ENCODE results near the gene MYO5A.
A peak's percentile ranks its signal among the peaks of the same experiment; 100 is the strongest.
"Not testable (repeated sequence)": the region's sequence is repeated elsewhere in the genome, so short reads cannot be mapped to it uniquely, and the experiment has no call there.

MYO5A gene

DNA sequence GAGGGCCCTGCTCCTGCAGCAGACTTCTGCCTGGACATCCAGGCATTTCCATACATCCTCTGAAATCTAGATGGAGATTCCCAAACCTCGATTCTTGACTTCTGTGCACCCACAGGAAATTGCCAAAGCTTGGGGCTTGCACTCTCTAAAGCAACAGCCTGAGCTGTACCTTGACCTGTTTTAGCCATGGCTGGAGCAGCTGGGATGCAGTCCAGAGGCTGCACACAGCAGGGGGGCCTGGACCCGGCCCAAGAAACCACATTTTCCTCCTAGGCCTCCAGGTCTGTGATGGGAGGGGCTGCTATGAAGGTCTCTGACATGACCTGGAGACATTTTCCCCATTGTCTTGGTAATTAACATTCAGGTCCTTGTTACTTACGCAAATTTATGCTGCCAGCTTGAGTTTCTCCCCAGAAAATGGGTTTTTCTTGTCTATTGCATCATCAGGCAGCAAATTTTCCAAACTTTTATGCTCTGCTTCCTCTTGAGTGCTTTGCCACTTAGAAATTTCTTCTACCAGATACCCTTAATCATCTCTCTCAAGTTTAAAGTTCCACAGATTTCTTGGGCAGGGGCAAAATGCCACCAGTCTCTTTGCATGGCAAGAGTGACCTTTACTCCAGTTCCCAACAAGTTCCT, 11.8 kb upstream of the MYO5A start:
- DNase-seq = no peak

DNA sequence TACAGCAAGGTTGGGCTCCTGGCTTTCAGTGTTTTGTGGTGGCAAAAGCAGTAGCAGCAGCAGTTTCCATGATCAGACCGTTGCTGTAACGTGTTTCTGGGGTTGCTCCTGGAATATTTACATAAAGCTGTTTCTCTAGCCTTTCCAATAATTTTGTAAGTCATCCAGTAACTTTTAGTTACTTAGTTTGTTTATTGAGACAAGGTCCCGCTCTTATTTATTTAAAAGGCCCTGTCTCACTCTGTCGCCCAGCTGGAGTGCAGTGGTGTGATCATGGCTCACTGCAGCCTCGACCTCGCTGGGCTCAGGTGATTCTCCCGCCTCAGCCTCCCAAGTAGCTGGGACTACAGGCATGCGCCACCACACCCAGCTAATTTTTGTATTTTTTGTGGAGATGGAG, 8.8 kb upstream of the MYO5A start:
- no peak for DNase-seq

DNA sequence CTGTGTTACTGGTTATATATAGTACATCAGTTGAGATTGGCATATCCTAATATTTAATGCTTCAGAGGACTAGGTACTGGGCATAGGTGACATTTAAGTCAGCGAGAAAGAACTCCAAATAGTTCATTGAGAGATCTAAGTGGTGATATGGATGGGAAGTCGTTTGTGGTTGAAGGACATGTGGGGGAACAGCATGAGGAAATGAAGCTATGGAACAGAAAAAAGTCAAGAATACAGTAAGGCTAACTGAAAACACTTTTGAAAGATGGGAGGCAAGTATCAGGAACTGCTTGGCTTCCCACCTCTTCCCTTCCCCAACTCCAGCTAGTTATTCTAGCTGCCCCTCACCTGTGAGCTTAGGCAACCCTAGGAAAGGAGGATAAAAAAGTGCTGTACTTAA, 3.7 kb upstream of the MYO5A start:
- DNase-seq = no peak

DNA sequence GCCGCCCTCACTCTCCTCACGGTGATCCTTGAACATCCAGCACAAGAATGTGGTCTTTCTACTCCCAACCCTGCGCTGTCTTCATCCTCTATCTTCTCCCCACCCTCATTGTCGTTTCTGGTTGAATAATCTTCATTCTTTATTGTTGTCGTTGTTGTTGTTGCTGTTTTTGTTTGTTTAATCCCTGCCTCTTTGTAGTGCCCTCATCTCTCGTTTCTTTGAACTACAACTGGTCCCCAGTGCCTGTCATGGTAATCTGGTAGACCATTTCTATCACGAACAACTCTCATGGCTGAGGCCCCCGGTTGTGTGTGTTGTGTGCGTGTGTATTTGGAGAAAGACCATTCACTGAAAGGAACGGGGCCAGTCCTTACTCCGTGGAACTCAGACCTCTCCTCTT, 1.3 kb upstream of the MYO5A start:
- DNase-seq = no peak

DNA sequence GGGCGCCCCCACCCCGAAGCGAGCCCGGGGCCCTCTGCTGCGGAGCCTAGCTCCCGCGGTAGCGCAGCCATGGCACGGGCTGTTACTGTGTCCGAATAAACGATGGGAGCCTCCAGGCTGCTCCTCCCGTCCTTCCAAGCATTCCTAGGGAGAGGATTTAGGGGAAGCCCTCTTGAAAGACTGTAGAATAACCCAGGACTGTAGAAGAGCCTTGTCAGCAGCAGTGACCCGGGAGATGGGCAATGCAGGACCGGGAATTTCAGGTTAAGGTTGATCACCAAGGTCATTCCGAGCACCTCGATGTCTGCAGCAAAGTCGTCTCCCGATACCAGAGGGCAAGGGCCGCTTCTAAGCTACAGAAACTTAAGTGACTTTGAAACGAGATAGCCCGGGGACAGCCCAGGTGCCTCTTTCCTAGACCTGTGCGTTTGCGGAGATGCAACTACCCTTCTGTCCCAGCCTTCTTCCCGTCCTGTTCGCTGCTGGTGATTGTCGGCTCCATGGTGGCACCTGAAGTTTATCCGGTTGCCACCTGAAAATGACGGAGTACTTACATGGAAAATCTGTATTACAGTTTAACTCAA, 753 bp upstream of the MYO5A start:
- no peak for DNase-seq

DNA sequence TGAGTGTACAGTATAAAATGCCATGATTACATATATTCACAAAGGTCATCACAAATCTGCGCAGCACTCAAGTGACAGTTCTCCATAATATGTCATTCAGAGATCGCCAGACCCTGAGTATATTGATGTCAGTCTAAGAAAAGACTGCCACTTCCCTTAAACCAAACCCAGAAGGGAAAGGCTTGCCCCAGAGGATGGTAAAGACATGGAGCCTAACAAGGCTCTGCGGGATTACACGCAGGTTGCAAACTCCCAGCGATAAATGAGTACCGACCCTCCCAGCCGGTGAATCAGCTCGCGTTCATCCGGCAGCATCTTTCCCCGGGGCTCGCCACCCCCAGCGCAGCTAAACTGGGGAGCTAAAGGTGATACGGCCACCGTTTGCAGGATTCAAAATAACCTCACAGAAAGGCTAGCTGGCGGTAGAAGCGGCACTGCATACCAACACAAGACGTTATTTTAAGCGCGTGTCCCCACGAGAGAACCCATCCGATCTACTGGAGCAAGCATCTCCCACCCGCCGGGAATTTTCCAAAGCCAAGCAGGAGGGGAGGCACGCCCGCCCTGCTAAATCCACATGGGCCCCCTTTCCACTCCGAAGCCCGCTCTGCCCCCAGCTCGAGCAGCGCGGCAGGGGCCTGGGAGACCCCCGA, 643 bp downstream of the MYO5A start:
- peak; percentile 24 for DNase-seq

DNA sequence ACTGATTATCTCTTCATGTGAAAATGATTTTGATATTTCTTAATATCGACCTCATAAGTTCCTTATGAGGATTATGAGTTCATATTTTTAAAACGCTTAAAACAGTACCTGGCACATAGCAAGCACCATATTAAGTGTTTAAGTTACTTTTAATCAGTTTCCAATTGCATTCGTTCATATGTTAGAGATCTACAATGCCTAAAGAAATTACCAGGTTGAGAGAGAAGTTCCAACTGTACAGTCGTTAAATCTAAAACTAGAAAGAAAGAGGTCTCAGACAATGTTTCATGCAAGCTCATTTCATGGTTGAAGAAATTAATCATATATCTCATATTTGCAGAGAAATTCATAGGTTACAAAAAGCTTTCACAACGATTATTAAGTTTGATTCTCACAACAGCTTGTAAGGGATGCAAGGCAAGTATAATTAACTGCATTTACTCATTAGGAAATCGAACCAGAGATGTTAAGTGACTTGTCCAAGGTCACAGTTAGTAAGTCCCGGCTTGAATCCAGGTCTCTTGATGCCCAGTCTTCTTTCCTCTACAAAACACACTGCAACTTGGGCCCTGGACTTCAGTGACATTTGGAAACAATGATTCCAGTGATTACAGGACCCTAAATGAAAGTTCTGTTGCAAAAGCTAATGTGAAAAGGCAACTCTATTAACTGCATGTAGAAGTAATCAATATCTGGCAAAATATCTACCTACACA, 1.3 kb downstream of the MYO5A start:
- DNase-seq = no peak

DNA sequence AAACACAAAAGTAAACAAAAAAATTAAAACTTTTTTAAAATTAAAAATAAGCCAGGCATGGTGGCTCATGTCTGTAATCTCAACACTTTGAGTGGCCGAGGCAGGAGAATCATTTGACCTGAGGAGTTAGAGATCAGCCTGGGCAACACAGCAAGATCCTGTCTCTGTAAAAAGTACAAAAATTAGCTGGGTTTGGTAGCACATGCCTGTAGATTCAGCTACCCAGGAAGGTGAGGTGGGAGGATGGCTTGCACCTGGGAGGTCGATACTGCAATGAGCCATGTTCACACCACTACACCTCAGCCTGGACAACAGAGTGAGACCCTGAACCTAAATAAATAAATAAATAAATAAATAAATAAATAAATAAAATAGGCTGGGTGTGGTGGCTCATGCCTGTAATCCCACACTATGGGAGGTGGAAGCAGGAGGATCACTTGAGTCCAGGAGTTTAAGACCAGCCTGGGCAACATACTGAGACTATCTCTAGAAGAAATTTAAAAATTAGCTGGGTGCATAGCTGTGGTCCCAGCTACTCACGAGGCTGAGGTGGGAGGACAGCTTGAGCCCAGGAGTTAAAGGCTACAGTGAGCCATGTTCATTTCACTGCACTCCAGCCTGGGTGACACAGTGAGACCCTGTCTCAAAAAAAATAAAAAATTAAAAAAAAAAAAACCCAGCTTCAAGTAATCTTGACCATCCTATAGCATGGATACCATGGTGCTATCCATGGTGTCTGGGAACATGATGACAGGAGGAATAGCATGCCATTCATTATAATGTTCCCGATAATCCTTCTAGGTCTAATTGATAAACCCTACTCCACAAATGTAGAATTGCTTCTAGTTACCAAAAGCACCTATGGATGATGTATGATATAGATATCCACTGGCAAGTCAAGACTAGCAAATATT, 4.2 kb downstream of the MYO5A start:
- DNase-seq = no peak

DNA sequence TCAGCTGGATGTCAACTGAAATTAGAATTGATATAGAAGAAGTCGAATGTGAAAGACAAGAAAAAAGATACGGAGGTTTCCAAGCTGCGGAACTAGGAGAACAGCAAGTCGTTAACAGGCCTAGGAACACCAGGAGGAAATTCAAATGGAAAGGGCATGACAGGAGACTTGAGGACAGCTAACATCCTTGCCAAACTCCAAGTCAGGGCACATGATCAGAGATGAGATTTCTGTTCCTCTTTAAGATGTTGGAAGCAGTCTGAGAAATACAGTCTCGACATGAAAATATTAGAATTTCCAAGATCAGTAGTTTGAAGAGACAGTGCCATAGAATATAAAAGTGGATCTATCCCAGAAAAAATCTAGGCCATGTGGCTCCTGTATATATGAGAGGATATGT, 5.0 kb downstream of the MYO5A start:
- no peak for DNase-seq

DNA sequence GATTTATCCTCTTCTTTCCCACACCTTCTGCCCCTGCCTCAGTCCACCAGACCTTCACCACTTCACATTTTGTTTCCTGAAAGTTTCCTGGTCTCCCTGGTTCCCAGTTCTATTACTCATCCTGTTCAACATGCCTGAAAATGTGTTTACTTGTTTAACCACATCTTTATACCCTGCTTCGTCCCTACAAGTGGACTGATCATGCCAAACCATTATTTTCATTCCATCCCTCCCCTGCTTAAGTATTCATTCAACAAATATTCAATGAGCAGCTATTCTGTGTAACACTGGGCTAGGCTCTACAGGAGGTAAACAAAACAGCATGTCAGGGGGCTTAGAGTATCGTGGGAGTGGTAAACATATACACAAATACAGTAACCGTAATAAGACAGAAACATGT, 5.5 kb downstream of the MYO5A start:
- no peak for DNase-seq

DNA sequence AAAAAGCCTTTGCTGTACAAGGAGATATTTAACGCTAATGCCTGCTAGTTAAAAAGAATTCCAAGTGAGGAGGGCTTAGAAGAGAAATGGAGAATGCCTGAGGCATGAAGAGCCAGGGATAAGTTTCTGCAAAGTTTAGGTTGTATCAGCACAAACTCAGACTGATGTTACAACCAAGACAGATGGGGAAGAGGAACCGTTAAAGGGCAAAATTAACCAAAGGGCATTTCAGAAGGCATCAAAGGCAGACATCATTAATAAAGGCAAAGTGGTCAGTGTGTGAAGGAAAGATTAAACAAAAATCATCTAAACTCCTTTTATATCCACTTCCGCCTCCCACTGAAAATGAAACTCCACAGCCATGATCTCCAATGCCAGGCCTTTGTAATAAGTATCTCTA, 7.0 kb downstream of the MYO5A start:
- DNase-seq = no peak

DNA sequence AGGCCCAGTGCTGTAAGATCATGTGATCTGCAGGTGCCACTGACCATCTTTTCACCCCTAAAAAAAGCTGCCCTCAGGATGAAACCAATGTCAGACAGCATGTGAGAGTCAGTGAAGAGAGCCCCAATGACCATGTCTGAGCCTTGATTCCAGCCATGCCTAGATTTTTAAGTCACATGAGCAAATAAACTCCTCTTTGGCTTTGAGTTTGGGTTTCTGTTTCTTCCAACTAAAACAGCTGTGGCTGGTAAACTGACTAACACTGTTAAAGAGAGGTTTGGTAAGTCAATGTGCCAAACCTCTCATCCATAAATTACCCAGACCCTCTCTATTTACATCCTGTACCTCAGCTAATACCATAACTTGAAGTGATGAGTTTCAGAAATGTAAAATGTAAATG, 8.3 kb downstream of the MYO5A start:
- no peak for DNase-seq

DNA sequence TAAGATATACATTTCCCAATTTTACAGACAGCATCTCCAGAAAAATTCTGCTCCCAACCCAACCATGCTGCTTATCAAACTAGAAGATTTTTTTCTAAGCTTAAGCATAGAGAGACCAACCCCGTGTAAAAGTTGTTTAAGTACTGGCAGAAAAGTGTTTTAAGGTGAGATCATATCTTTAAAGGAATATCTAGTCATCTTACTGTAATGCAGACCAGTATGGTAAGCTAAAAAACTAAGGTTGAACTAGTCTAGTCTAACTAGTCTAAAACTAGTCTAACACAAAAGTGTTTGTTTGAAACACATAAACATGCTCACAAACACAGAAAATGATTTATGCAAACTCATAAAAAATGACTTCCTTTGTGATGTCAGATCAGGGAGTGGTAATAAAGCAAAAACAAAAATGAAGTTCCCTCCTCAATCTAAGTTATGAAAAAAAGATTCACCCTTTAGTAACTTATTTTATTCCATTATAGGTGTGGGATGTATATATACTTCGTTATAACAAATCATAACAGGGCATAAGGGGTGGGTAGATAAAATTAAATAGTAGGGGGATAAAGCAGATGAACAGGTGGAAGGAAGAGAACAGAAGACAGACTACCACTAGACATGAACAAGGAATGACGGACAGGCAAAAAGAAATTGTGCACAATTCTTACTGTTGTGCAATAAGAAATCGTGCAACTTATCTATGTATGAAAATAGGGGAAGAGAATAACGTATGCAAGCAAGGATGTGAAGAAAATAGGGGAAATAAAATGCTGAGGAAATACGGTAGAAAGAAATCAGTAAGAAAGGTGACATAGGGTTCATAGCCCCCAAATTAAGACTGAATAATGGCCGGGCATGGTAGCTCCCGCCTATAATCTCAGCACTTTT, 10.0 kb downstream of the MYO5A start:
- DNase-seq = no peak

DNA sequence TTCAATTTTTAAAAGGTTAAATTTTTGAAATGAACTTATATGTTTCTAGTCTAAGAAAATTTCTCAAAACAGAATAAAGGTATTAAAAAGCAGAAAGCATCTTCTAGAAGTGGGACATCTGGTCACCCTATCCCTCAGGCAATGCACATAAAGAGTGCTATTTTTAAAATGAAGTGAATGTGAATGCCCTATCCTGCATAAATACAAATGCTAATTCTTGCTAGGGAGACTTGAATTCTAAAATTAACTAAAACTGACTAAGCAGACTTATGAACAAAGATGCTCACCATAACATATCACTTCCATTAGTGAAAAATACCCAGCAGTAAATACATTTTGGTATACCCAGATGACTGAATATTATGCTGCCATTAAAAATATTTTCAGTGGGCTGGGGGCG, 11.7 kb downstream of the MYO5A start:
- DNase-seq = no peak

DNA sequence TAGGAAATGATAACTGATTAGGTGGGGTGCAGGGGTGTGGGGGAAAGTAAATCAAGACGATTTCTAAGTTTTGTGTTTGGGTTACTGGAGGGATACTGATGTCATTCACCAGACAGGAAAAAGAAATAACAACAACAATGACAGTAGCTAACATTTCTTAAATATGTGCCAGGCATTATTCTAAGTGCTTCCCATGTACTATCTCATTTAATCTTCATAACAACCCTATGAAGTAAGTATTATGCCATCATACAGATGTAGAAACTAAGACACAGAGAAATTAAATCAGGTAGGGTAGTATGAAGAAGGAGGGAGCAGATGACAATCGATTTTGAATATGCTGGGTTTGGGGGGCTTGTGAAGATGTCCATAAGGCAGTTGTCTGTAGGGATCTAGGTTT, 13.3 kb downstream of the MYO5A start:
- DNase-seq = no peak

DNA sequence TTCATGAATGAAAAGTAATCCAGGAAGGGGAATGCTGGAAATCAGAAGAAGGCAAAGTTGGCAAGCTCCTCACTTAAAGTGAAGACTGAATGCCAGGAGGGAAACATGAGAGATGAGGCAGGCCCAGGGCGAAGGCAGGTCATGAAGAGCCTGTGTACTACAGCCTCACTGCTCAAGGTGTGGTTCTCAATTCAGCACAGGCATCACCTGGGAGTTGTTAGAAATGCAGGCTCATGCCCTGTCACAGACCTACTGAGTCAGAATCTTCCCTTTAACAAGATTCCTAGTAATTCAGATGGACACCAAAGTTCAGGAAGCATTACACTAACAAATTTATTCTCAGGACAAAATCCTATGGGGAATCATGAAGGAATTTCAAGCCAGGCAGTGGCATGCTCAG, 14.2 kb downstream of the MYO5A start:
- no peak for DNase-seq

DNA sequence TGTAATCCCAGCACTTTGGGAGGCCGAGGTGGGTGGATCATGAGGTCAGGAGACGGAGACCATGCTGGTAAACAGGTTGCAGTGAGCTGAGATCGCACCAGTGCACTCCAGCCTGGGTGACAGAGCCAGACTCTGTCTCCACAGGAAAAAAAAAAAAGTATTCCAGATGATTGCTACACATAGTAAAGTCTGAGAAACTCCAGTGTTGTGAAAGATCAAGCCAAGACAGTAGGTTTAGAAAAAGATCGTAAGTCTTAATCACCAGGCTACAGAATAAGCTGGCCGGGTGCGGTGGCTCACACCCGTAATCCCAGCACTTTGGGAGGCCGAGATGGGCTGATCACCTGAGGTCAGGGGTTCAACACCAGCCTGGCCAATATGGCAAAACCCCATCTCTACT, 15.8 kb downstream of the MYO5A start:
- not testable (repeated sequence) for DNase-seq

DNA sequence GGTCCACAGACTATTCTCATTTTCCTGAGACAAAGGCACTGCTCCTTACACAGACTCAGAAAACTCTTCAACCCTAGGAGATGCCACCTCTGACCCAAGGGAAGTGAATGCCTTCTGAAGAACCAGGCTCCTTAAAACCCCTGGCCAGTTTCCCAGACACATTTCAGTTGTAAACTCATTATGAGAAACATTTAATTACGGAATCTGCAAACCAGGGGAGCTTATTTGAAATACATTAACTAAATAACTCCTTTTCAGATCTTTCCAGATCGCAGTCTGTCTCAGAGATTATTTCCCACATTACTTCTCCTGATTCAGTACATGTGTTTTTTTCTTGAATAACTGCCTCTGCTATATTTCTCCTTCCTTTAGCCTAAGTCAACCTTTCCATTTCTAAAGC, 17.6 kb downstream of the MYO5A start:
- DNase-seq = no peak

DNA sequence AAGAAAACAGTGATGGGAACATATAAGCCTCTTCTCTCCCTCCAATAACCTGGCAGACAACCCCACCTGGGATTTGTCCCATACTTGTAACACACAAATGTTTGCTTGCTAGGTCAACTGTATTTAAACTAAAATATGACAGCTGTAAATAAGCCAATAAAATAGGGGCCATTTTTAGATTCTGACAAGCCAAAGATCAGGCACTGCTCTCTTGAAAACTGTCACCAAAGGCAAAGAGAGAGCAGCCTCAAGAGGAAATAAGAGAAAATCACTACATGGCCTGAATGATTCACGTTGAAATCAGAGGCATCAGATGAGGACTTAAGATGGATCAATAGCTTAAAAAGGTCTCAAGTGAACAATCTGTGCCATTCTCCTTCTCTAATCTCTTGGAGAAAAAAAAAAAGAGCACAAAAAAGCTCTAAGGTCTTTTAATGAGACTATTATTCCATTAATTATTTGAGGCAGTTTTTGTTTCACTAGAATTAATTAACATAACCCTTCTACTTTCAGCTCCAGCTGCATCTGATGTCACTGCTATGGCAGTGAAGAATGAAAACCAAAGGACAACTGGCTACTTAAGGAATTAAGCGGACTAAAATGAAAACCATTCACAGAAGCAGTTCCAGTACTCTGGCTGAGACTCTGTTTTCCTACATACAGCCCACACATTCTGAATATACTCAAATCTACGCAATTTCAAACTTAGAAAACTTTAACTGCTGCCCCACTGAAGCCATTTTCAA, 19.0 kb downstream of the MYO5A start:
- DNase-seq = no peak

DNA sequence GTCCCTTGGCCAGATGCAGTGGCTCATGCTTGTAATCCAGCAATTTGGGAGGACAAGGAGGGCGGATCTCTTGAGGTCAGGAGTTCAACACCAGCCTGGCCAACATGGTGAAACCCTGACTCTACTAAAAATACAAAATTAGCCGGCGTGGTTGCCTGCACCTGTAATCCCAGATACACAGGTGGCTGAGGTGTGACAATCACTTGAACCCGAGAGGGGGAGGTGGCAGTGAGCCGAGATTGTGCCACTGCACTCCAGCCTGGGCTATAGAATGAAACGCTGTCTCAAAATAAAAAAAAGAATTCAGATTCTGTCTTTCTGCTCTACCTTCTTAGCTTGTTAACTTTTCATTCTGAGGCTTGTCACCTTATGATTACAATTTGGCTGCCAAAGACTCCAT, 22.1 kb downstream of the MYO5A start:
- no peak for DNase-seq

DNA sequence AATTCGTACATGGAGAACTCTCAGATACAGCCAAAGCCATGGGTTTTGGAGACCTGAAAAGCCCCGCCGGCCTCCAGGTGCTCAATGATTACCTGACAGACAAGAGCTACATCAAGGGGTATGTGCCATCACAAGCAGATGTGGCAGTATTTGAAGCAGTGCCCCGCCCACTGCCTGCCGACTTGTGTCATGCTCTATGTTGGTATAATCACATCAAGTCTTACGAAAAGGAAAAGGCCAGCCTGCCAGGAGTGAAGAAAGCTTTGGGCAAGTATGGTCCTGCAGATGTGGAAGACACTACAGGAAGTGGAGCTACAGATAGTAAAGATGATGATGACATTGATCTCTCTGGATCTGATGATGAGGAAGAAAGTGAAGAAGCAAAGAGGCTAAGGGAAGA, 23.5 kb downstream of the MYO5A start:
- DNase-seq = no peak
